ENCODE results near the gene ATRAID. TPM values are rescaled to one million over a fixed set of nuclear protein-coding genes. Genes with fewer than 3 reads are reported as not detected.

The ATRAID gene
- total and polyA plus RNA-seq, 4 donors: 44.9 to 77.5 (median 48.9) TPM

DNA sequence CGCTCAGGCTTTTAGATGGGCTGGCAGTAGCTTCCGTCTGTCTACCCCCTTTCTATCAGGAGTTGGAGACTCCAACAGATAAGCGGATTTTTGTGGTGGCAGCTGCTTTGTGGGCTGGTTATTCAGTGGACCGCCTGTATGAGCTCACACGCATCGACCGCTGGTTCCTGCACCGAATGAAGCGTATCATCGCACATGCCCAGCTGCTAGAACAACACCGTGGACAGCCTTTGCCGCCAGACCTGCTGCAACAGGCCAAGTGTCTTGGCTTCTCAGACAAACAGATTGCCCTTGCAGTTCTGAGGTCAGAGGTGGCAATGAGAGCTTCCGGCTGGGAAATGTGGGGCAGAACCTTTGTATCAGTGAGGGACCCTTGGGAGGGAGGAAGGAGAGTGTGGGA lies 20.1 kb downstream of the ATRAID start:
- Histone ChIP-seq H3K9ac (ENCODE audit: low read depth in 1 of 2, low read length in 2 of 2) (no peak overlapping the region), H3K4me3 (ENCODE audit: low read depth in 1 of 3, low read length in 3 of 3) (no peak overlapping the region), H3K27me3 (ENCODE audit: control insufficient read depth in 4 of 4, insufficient read depth in 4 of 4, low read length in 3 of 4) (no peaks in the 10 kb centered on the region), H3K36me3 (ENCODE audit: control insufficient read depth in 4 of 4, insufficient read depth in 3 of 4, low read depth in 1 of 4, low read length in 3 of 4) (peaks cover 13 to 79% (median 66%) of the 10 kb centered on the region in 4 donors), H3K27ac (ENCODE audit: low read depth in 1 of 2, low read length in 2 of 2) (no peak overlapping the region), H3K4me1 (ENCODE audit: control insufficient read depth in 4 of 4, insufficient read depth in 4 of 4, low read length in 3 of 4) (no peaks in the 10 kb centered on the region), H3K9me3 (ENCODE audit: control insufficient read depth in 4 of 4, low read length in 3 of 4) (no peaks in the 10 kb centered on the region)
- TF ChIP-seq RAD21 (IDR thresholded peaks at IDR 0.05): no peak
- no peak for TF ChIP-seq TAF1 (conservative IDR thresholded peaks at IDR 0.05)
- 96% methylated on average over 13 of the region's 13 CpGs for WGBS
- DNase-seq (ENCODE audit: low spot score): no peak

DNA sequence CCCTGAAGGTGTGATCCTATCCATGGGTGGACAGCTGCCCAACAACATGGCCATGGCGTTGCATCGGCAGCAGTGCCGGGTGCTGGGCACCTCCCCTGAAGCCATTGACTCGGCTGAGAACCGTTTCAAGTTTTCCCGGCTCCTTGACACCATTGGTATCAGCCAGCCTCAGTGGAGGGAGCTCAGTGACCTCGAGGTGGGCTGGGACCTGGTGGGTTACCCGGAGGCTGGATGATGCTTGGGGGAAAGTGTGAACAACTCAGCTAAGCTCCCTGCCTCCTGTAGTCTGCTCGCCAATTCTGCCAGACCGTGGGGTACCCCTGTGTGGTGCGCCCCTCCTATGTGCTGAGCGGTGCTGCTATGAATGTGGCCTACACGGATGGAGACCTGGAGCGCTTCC lies 21.5 kb downstream of the ATRAID start:
- Histone ChIP-seq H3K9me3 (ENCODE audit: control insufficient read depth in 4 of 4, low read length in 3 of 4) (no peaks in the 10 kb centered on the region), H3K9ac (ENCODE audit: low read depth in 1 of 2, low read length in 2 of 2) (no peak overlapping the region), H3K27me3 (ENCODE audit: control insufficient read depth in 4 of 4, insufficient read depth in 4 of 4, low read length in 3 of 4) (no peaks in the 10 kb centered on the region), H3K4me3 (ENCODE audit: low read depth in 1 of 3, low read length in 3 of 3) (no peak overlapping the region), H3K4me1 (ENCODE audit: control insufficient read depth in 4 of 4, insufficient read depth in 4 of 4, low read length in 3 of 4) (no peaks in the 10 kb centered on the region), H3K36me3 (ENCODE audit: control insufficient read depth in 4 of 4, insufficient read depth in 3 of 4, low read depth in 1 of 4, low read length in 3 of 4) (peaks cover 20 to 75% (median 65%) of the 10 kb centered on the region in 4 donors), H3K27ac (ENCODE audit: low read depth in 1 of 2, low read length in 2 of 2) (no peak overlapping the region)
- TF ChIP-seq, protein P1, sequence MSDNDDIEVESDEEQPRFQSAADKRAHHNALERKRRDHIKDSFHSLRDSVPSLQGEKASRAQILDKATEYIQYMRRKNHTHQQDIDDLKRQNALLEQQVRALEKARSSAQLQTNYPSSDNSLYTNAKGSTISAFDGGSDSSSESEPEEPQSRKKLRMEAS (IDR thresholded peaks at IDR 0.05): no peak
- TF ChIP-seq TAF1 (conservative IDR thresholded peaks at IDR 0.05): no peak
- TF ChIP-seq, protein P2, sequence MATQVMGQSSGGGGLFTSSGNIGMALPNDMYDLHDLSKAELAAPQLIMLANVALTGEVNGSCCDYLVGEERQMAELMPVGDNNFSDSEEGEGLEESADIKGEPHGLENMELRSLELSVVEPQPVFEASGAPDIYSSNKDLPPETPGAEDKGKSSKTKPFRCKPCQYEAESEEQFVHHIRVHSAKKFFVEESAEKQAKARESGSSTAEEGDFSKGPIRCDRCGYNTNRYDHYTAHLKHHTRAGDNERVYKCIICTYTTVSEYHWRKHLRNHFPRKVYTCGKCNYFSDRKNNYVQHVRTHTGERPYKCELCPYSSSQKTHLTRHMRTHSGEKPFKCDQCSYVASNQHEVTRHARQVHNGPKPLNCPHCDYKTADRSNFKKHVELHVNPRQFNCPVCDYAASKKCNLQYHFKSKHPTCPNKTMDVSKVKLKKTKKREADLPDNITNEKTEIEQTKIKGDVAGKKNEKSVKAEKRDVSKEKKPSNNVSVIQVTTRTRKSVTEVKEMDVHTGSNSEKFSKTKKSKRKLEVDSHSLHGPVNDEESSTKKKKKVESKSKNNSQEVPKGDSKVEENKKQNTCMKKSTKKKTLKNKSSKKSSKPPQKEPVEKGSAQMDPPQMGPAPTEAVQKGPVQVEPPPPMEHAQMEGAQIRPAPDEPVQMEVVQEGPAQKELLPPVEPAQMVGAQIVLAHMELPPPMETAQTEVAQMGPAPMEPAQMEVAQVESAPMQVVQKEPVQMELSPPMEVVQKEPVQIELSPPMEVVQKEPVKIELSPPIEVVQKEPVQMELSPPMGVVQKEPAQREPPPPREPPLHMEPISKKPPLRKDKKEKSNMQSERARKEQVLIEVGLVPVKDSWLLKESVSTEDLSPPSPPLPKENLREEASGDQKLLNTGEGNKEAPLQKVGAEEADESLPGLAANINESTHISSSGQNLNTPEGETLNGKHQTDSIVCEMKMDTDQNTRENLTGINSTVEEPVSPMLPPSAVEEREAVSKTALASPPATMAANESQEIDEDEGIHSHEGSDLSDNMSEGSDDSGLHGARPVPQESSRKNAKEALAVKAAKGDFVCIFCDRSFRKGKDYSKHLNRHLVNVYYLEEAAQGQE (IDR thresholded peaks at IDR 0.05): no peak
- TF ChIP-seq, protein P3, sequence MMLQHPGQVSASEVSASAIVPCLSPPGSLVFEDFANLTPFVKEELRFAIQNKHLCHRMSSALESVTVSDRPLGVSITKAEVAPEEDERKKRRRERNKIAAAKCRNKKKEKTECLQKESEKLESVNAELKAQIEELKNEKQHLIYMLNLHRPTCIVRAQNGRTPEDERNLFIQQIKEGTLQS (IDR thresholded peaks at IDR 0.05): no peak
- TF ChIP-seq HNF4A (conservative IDR thresholded peaks at IDR 0.05): no peak
- no peak for TF ChIP-seq HNF4G (IDR thresholded peaks at IDR 0.05)
- no peak for TF ChIP-seq FOXA1 (IDR thresholded peaks at IDR 0.05)
- no peak for TF ChIP-seq RAD21 (IDR thresholded peaks at IDR 0.05)
- no peak for DNase-seq (ENCODE audit: low spot score)
- WGBS: 96% methylated on average over 14 of the region's 14 CpGs

DNA sequence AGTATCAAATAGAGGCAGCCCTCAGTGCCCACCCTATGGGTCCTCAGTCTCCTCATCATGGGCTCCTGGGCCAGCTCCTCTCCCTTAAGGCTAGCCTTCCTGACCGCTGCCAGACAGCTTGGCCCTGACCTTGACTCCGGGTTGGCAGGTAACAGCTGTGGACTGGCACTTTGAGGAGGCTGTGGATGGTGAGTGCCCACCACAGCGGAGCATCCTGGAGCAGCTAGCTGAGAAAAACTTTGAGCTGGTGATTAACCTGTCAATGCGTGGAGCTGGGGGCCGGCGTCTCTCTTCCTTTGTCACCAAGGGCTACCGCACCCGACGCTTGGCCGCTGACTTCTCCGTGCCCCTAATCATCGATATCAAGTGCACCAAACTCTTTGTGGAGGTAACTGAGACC lies 24.3 kb downstream of the ATRAID start:
- WGBS: 97% methylated on average over 12 of the region's 12 CpGs
- TF ChIP-seq YY1 (IDR thresholded peaks at IDR 0.05) (no peak), FOXA1 (IDR thresholded peaks at IDR 0.05) (no peak), JUND (IDR thresholded peaks at IDR 0.05) (no peak), GABPA (IDR thresholded peaks at IDR 0.05 in 1 of 2, conservative IDR thresholded peaks at IDR 0.05 in 1 of 2) (no peak), RXRA (IDR thresholded peaks at IDR 0.05) (no peak), NR2F2 (IDR thresholded peaks at IDR 0.05) (no peak), HNF4A (conservative IDR thresholded peaks at IDR 0.05) (no peak), EGR1 (IDR thresholded peaks at IDR 0.05; ENCODE audit: low read depth in 2 of 2) (no peak), RAD21 (IDR thresholded peaks at IDR 0.05) (no peak), HNF4G (IDR thresholded peaks at IDR 0.05) (no peak)
- TF ChIP-seq, protein P4, sequence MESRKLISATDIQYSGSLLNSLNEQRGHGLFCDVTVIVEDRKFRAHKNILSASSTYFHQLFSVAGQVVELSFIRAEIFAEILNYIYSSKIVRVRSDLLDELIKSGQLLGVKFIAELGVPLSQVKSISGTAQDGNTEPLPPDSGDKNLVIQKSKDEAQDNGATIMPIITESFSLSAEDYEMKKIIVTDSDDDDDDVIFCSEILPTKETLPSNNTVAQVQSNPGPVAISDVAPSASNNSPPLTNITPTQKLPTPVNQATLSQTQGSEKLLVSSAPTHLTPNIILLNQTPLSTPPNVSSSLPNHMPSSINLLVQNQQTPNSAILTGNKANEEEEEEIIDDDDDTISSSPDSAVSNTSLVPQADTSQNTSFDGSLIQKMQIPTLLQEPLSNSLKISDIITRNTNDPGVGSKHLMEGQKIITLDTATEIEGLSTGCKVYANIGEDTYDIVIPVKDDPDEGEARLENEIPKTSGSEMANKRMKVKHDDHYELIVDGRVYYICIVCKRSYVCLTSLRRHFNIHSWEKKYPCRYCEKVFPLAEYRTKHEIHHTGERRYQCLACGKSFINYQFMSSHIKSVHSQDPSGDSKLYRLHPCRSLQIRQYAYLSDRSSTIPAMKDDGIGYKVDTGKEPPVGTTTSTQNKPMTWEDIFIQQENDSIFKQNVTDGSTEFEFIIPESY (IDR thresholded peaks at IDR 0.05): no peak
- TF ChIP-seq, protein P3 (IDR thresholded peaks at IDR 0.05): no peak
- no peak overlapping the region for H3K9ac ChIP-seq (ENCODE audit: low read depth in 1 of 2, low read length in 2 of 2)

More for the DNA sequence above, 24.3 kb downstream of the ATRAID start:
- Histone ChIP-seq H3K27ac (ENCODE audit: low read depth in 1 of 2, low read length in 2 of 2) (no peak overlapping the region), H3K4me1 (ENCODE audit: control insufficient read depth in 4 of 4, insufficient read depth in 4 of 4, low read length in 3 of 4) (no peaks in the 10 kb centered on the region), H3K36me3 (ENCODE audit: control insufficient read depth in 4 of 4, insufficient read depth in 3 of 4, low read depth in 1 of 4, low read length in 3 of 4) (peaks cover 21 to 97% (median 83%) of the 10 kb centered on the region in 4 donors), H3K4me3 (ENCODE audit: low read depth in 1 of 3, low read length in 3 of 3) (no peak overlapping the region), H3K27me3 (ENCODE audit: control insufficient read depth in 4 of 4, insufficient read depth in 4 of 4, low read length in 3 of 4) (no peaks in the 10 kb centered on the region), H3K9me3 (ENCODE audit: control insufficient read depth in 4 of 4, low read length in 3 of 4) (no peaks in the 10 kb centered on the region)
- DNase-seq (ENCODE audit: low spot score): no peak
